Activated CD8-positive, alpha-beta memory T cell treated with anti-CD3 and anti-CD28 coated beads, Interleukin-2, amount 50 U/mL, for 4 hours (primary cell): ENCODE measurements around the gene GPR158.

Experiments used
- DNase-seq: peaks from one replicate; pipeline ENCODE4 v3.0.0-alpha.2; 2020

Gene GPR158

GRCh38 chr10:25615926-25616325 lies 441.1 kb downstream of the GPR158 start:
- DNase-seq, result no peak

GRCh38 chr10:25616903-25617592 lies 442.2 kb downstream of the GPR158 start:
- DNase-seq, result no peak

DNA sequence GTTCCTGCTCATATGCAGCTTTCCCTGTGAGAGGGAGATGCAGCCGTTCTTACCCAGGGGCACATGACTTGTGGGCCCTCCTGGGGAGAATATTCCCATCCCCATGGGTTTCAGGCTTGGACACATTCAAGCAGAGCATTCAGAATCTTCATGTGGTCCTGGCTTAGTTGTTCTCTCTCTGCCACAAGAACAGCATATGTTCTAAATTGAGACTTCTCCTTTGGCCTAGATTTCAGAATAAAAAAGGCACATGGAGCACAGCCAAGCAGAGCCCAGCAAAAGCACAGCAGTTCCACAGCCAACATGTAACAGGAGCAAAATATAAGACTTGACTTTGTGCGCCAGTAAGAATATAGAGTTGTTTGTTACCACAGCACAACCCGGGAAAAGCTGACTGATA lies 452.8 kb downstream of the GPR158 start:
- no peak for DNase-seq

GRCh38 chr10:25629333-25629732 lies 454.5 kb downstream of the GPR158 start:
- no peak for DNase-seq

DNA sequence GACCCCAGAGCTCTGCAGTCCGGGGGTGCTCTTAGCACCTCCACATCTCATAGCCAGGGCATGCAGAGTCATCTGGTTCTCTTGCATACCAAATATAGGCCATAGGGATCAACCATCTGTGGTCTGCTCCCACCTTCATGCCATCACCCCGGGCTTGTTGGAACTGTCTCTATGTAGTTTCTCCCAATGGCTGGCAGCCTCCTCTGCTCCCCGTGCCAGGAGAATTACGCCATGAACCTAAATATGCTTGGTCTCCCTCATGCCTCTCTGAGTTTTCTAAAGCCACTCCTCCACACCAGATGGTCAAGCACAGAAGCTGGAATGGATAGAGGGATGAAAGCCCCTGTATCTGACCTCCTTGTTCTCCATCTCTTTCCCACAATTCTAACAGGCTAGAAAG lies 456.7 kb downstream of the GPR158 start:
- no peak for DNase-seq

GRCh38 chr10:25632802-25633201 lies 458.0 kb downstream of the GPR158 start:
- DNase-seq, result no peak

DNA sequence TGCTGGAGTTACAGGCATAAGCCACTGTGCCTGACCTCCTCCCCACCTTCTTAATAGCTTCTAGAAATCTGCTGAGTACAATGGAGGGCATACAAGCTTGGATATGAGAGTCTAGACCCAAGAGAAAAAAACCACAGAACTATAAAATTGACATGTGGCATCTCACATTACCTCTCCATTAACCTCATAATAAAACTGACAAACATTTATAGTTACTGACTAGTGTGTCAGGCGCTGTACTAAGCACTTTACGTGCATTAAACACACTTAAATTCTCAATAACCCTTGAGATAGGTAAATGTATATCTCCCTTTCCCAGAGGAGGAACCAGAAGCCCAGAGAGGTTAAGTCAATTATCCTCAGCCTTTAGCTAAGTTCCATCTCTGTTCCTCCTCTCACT lies 458.7 kb downstream of the GPR158 start:
- DNase-seq, result no peak

DNA sequence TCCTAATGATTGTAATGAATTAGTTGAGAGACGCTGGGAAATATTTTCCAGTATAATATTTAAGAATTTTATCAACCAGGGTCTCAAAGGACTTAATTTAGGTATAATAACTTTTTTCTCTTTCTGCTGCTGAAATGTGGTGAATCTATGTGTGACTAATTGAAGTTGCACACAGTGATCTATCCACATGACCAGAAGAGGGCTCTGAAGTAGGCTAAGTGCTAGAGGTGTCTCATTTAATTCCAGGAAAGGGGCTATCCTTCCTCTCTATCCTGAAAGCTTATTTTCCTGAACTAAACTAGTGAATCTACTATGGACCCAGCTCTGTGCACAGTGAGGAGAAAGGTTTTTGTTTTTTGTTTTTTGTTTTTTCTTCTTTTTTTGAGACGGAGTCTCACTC lies 464.8 kb downstream of the GPR158 start:
- no peak for DNase-seq

GRCh38 chr10:25641595-25641994 lies 466.8 kb downstream of the GPR158 start:
- no peak for DNase-seq

- no peak for DNase-seq
Observed at GRCh38 chr10:25642721-25643120, 467.9 kb downstream of the GPR158 start.

GRCh38 chr10:25646371-25646770 lies 471.6 kb downstream of the GPR158 start:
- no peak for DNase-seq

GRCh38 chr10:25651534-25651933 lies 476.7 kb downstream of the GPR158 start:
- no peak for DNase-seq
